HEK293T (cell line): ENCODE results near the gene ZNF316.

Source experiments
- CTCF ChIA-PET: fragments of 350-600 bp; formaldehyde crosslinking; extraction: SDS; loops from one replicate; lab custom pipeline; 2021; ENCODE audit warnings: antibody characterized with exemption, inconsistent platforms; lab: Yijun Ruan, JAX
- POLR2A ChIA-PET: fragments of 350-600 bp; formaldehyde crosslinking; extraction: SDS; loops from one replicate; lab custom pipeline; 2020; ENCODE audit warnings: antibody characterized with exemption, inconsistent platforms; lab: Yijun Ruan, JAX
- DNase-seq: peaks from one replicate; pipeline ENCODE4 v3.0.0; 2012; ENCODE audit warnings: mixed read lengths; ENCODE audit errors: extremely low spot score
- ARNT ChIP-seq: fragments of 450-650 bp; IDR thresholded peaks from 2 replicates; pipeline ENCODE4 v1.6.1; 2017; ENCODE audit warnings: mild to moderate bottlenecking
- BHLHE40 ChIP-seq: fragments of 450-650 bp; IDR thresholded peaks from 2 replicates; pipeline ENCODE4 v1.6.1; 2016; ENCODE audit warnings: mild to moderate bottlenecking, moderate library complexity, borderline replicate concordance
- CTBP1 ChIP-seq: fragments of 450-650 bp; IDR thresholded peaks from 2 replicates; pipeline ENCODE4 v1.6.1; 2016; ENCODE audit warnings: borderline replicate concordance
- ELF4 ChIP-seq: fragments of 450-650 bp; IDR thresholded peaks from 2 replicates; pipeline ENCODE4 v1.6.1; 2017; ENCODE audit warnings: antibody characterized with exemption
- FOXA1 ChIP-seq: fragments of 450-650 bp; IDR thresholded peaks from 2 replicates; pipeline ENCODE4 v1.6.1; 2016; ENCODE audit warnings: mild to moderate bottlenecking
- FOXK2 ChIP-seq: fragments of 450-650 bp; IDR thresholded peaks from 2 replicates; pipeline ENCODE4 v1.6.1; 2016; ENCODE audit warnings: mild to moderate bottlenecking
- FOXM1 ChIP-seq: fragments of 450-650 bp; IDR thresholded peaks from 2 replicates; pipeline ENCODE4 v1.6.1; 2017; ENCODE audit warnings: mild to moderate bottlenecking, borderline replicate concordance
- HDGF ChIP-seq: fragments of 450-650 bp; IDR thresholded peaks from 2 replicates; pipeline ENCODE4 v1.6.1; 2017; ENCODE audit warnings: antibody characterized with exemption, borderline replicate concordance
- L3MBTL2 ChIP-seq: fragments of 450-650 bp; conservative IDR thresholded peaks from 2 replicates; pipeline ENCODE4 v1.6.1; 2016; ENCODE audit warnings: mild to moderate bottlenecking
- LEF1 ChIP-seq: fragments of 450-650 bp; IDR thresholded peaks from 2 replicates; pipeline ENCODE4 v1.6.1; 2017; ENCODE audit warnings: mild to moderate bottlenecking, borderline replicate concordance
- NFRKB ChIP-seq: fragments of 450-650 bp; IDR thresholded peaks from 2 replicates; pipeline ENCODE4 v1.6.1; 2016; ENCODE audit warnings: mild to moderate bottlenecking, moderate library complexity
- PKNOX1 ChIP-seq: fragments of 450-650 bp; IDR thresholded peaks from 2 replicates; pipeline ENCODE4 v1.6.1; 2016
- SP1 ChIP-seq: fragments of 450-650 bp; IDR thresholded peaks from 2 replicates; pipeline ENCODE4 v1.6.1; 2017
- SUZ12 ChIP-seq: fragments of 450-650 bp; IDR thresholded peaks from 2 replicates; pipeline ENCODE4 v1.6.1; 2016; ENCODE audit warnings: mild to moderate bottlenecking
- TARDBP ChIP-seq: fragments of 450-650 bp; IDR thresholded peaks from 2 replicates; pipeline ENCODE4 v1.6.1; 2016
- ZNF384 ChIP-seq: fragments of 450-650 bp; IDR thresholded peaks from 2 replicates; pipeline ENCODE4 v1.6.1; 2016

Gene ZNF316

GRCh38 chr7:6614953-6615722 is 22.0 kb upstream of the ZNF316 start, which contains the start of gene ZNF853:
ZNF853 (plus strand) TSS chr7:6615610; CDS start chr7:6616175, 565 bp downstream.
- ChIA-PET CTCF (no interaction called here), POLR2A (no interaction called here)
- TF ChIP-seq CTBP1 (no peak), TARDBP (no peak), BHLHE40 (no peak), NFRKB (no peak), LEF1 (no peak), ELF4 (no peak), ZNF384 (no peak), SUZ12 (no peak), FOXM1 (no peak), ARNT (no peak), PKNOX1 (no peak)
- DNase-seq = peak; percentile 46

- POLR2A ChIA-PET = interaction anchor here (1.5 kb wide), 1 partner anchor 9 kb away, joined by 4 read pairs; no protein-coding TSS in a partner anchor
- CTCF ChIA-PET = no interaction called here
Observed at GRCh38 chr7:6615723-6616555, 21.2 kb upstream of the ZNF316 start.

GRCh38 chr7:6616854-6617643 is 20.1 kb upstream of the ZNF316 start:
- POLR2A ChIA-PET = interaction anchor here (1.5 kb wide), 1 partner anchor 8 kb away, joined by 4 read pairs; no protein-coding TSS in a partner anchor
- CTCF ChIA-PET = no interaction called here
- TF ChIP-seq ZNF384 (no peak), LEF1 (no peak), HDGF (no peak), SP1 (no peak), FOXK2 (no peak), CTBP1 (no peak), ELF4 (no peak), L3MBTL2 (no peak), TARDBP (no peak), FOXM1 (no peak), BHLHE40 (no peak), ARNT (no peak), SUZ12 (no peak), FOXA1 (no peak)

More at GRCh38 chr7:6615723-6616555, 21.2 kb upstream of the ZNF316 start:
- no peak for DNase-seq
- no peak for TF ChIP-seq TARDBP
- no peak for TF ChIP-seq ELF4
- TF ChIP-seq LEF1 = no peak
- no peak for TF ChIP-seq PKNOX1
- TF ChIP-seq NFRKB = no peak
- no peak for TF ChIP-seq L3MBTL2
- no peak for TF ChIP-seq ZNF384
- no peak for TF ChIP-seq FOXA1
- TF ChIP-seq CTBP1 = no peak
- TF ChIP-seq FOXK2 = no peak
- no peak for TF ChIP-seq HDGF
- no peak for TF ChIP-seq SUZ12
- no peak for TF ChIP-seq ARNT

GRCh38 chr7:6618621-6619020 is 18.5 kb upstream of the ZNF316 start:
- DNase-seq = no peak
- ChIA-PET CTCF (no interaction called here), POLR2A (no interaction called here)
- TF ChIP-seq FOXM1 (no peak), FOXK2 (no peak), NFRKB (no peak), SUZ12 (no peak), FOXA1 (no peak), ZNF384 (no peak), TARDBP (no peak), ELF4 (no peak), SP1 (no peak), LEF1 (no peak), PKNOX1 (no peak), ARNT (no peak), CTBP1 (no peak), HDGF (no peak)

More at GRCh38 chr7:6616854-6617643, 20.1 kb upstream of the ZNF316 start:
- DNase-seq = no peak

GRCh38 chr7:6619961-6620360 is 17.2 kb upstream of the ZNF316 start:
- ChIA-PET POLR2A (no interaction called here), CTCF (no interaction called here)
- no peak for DNase-seq
- no peak for TF ChIP-seq NFRKB
- TF ChIP-seq ELF4 = no peak
- TF ChIP-seq BHLHE40 = no peak
- TF ChIP-seq TARDBP = no peak
- TF ChIP-seq LEF1 = no peak
- no peak for TF ChIP-seq ZNF384
- TF ChIP-seq PKNOX1 = no peak
- no peak for TF ChIP-seq SP1
- TF ChIP-seq FOXK2 = no peak
- TF ChIP-seq CTBP1 = no peak
- no peak for TF ChIP-seq HDGF
- no peak for TF ChIP-seq L3MBTL2
- no peak for TF ChIP-seq FOXA1
- no peak for TF ChIP-seq FOXM1
- no peak for TF ChIP-seq ARNT
- TF ChIP-seq SUZ12 = no peak
